ENCODE results near the gene POFUT1. TPM values are rescaled to one million over a fixed set of nuclear protein-coding genes. Genes with fewer than 3 reads are reported as not detected.

Gene POFUT1
- 43.2 and 50.1 TPM in 2 replicates for total RNA-seq

DNA sequence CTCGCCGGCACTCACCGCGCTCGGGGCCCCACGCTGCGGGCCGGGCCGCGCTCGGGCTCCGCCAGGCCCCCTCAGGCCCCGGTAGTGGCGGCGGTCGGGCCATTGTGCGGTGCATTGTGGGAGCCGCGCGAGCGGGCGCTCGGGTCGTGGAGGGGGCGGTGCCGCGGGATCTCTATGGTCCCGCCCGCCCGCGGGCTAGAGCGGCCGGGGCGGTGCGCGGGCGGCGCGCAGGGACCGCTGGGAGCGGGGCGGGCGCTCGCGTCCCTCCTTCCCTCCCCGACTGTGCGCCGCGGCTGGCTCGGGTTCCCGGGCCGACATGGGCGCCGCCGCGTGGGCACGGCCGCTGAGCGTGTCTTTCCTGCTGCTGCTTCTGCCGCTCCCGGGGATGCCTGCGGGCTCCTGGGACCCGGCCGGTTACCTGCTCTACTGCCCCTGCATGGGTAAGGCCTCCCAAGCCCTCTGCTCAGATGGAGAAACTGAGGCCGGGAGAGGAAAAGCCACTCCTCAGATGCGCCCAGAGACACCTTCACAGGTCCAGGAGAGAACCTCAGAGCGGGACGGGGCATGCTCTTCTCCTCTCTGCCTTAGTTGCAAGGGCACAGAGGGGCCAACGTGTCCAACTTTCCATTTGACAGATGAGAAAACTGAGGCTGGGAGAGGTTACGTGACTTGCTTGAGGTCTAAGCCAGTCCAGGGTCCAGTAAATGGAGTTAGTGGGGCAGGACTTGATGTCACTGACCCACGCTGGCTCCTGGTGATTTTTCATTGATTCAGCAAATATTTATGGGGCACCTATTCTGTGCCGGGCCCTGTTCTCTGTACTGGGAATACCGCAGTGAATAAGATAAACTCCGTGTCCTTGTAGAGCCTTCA, at the start of gene POFUT1, which contains the start of gene PLAGL2:
POFUT1 (plus strand) TSS at position 255 of the 873 bp plus-strand sequence; CDS start at position 317, 62 bp downstream.
PLAGL2 (minus strand) TSS at position 118 of the 873 bp plus-strand sequence. CDS start 5,565 bp downstream, outside the sequence.
- DNase-seq (ENCODE audit: low read depth) = peak; percentile 84
- H3K4me3 ChIP-seq (ENCODE audit: low read depth, low read length) = peak within 1 kb of the TSS; percentile 94
- TF ChIP-seq, protein P1, sequence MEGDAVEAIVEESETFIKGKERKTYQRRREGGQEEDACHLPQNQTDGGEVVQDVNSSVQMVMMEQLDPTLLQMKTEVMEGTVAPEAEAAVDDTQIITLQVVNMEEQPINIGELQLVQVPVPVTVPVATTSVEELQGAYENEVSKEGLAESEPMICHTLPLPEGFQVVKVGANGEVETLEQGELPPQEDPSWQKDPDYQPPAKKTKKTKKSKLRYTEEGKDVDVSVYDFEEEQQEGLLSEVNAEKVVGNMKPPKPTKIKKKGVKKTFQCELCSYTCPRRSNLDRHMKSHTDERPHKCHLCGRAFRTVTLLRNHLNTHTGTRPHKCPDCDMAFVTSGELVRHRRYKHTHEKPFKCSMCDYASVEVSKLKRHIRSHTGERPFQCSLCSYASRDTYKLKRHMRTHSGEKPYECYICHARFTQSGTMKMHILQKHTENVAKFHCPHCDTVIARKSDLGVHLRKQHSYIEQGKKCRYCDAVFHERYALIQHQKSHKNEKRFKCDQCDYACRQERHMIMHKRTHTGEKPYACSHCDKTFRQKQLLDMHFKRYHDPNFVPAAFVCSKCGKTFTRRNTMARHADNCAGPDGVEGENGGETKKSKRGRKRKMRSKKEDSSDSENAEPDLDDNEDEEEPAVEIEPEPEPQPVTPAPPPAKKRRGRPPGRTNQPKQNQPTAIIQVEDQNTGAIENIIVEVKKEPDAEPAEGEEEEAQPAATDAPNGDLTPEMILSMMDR (IDR thresholded peaks at IDR 0.05; ENCODE audit: insufficient read depth, low read depth, low read length) = no peak

GRCh38 chr20:32158351-32158750, 49.3 kb upstream of the POFUT1 start:
- DNase-seq (ENCODE audit: low read depth) = no peak
- no peak overlapping the region for H3K4me3 ChIP-seq (ENCODE audit: low read depth, low read length)
- TF ChIP-seq, protein P1 (IDR thresholded peaks at IDR 0.05; ENCODE audit: insufficient read depth, low read depth, low read length) = no peak

- H3K4me3 ChIP-seq (ENCODE audit: low read depth, low read length) = no peak overlapping the region
- DNase-seq (ENCODE audit: low read depth) = no peak
- TF ChIP-seq, protein P1 (IDR thresholded peaks at IDR 0.05; ENCODE audit: insufficient read depth, low read depth, low read length) = no peak
These were observed 48.6 kb upstream of the POFUT1 start for GRCh38 chr20:32158943-32159660.

GRCh38 chr20:32159766-32160221, 47.9 kb upstream of the POFUT1 start:
- no peak for DNase-seq (ENCODE audit: low read depth)
- H3K4me3 ChIP-seq (ENCODE audit: low read depth, low read length) = no peak overlapping the region
- TF ChIP-seq, protein P1 (IDR thresholded peaks at IDR 0.05; ENCODE audit: insufficient read depth, low read depth, low read length) = no peak

DNA sequence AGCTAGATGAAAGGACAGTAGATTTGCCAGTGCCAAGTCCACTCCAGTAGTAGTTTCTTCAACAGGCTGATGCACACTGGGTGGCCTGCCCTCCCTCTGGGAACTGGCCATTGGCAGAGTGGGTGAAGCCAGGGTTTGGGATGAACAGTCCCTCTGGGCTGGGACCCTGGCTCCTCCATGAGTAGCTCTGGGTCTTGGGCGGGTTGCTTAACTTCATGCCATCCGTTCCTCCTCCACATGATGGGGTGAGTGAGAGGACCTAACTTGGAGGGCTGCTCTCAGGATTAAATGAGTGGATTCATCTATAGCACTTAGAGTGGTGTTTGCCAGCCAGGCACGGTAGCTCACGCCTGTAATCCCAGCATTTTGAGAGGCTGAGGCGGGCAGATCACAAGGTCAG, 47.3 kb upstream of the POFUT1 start:
- TF ChIP-seq, protein P1 (IDR thresholded peaks at IDR 0.05; ENCODE audit: insufficient read depth, low read depth, low read length) = no peak
- H3K4me3 ChIP-seq (ENCODE audit: low read depth, low read length) = no peak overlapping the region
- no peak for DNase-seq (ENCODE audit: low read depth)

GRCh38 chr20:32162351-32162750, 45.3 kb upstream of the POFUT1 start:
- TF ChIP-seq, protein P1 (IDR thresholded peaks at IDR 0.05; ENCODE audit: insufficient read depth, low read depth, low read length) = no peak
- H3K4me3 ChIP-seq (ENCODE audit: low read depth, low read length) = no peak overlapping the region
- DNase-seq (ENCODE audit: low read depth) = no peak

Measured in fibroblast of villous mesenchyme (primary cell).